ENCODE data around the gene PTH1R. TPM values are rescaled to one million over a fixed set of nuclear protein-coding genes. Genes with fewer than 3 reads are reported as not detected.

Gene PTH1R
- polyA plus RNA-seq, 3 donors = not detected

DNA sequence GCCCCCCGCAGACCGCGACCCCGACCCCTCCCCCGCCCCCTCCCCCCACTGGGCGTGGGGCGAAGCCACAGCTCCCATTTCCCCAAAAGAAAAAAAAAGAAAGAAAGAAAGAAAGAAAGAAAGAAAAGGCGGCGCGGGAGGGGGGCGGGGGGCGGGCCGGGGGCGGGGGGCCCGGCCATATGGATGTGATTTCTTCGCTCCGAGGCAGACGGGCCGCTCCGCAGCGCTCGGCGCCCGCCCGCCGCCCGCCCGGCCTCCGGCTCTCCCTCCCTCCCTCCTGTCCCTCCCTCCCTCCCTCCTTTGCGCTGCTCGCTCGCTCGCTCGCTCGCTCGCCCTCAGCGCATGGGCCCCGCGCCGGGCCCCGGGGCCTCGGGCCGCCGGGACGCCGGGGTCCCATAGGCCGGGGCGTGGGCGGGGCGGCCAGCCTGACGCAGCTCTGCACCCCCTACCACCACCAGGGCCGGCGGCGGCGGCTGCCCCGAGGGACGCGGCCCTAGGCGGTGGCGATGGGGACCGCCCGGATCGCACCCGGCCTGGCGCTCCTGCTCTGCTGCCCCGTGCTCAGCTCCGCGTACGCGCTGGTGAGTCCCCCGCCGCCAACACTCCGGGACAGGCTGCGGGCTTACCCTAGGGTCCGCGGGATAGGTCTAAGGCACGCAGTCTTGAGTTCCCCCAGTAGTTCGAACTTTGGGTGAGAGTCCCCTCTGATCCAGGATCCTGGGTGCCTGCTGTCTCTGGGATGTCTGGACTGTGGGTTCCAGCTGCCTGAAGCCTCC lies 5.7 kb downstream of the PTH1R start:
- Mint-ChIP-seq H3K27me3 (ENCODE audit: low read depth in 3 of 3) (peaks cover 59 to 81% (median 60%) of the 10 kb centered on the region in 3 donors), H3K4me1 (peaks cover 12% of the 10 kb centered on the region), H3K27ac (no peak overlapping the region), H3K4me3 (peak overlapping the region; percentile 81 to 93), H3K36me3 (peaks cover 0 to 13% of the 10 kb centered on the region in 2 donors), H3K9me3 (peaks cover 0 to 14% (median 6%) of the 10 kb centered on the region in 7 donors)
- peak overlapping the region; percentile 85 for H3K4me2 ChIP-seq (replicated peaks; ENCODE audit: extremely low read depth, low read length, poor library complexity, severe bottlenecking)
- peaks cover 0 to 8% of the 10 kb centered on the region in 2 donors for H3K9me3 ChIP-seq (replicated peaks in 1 of 2; ENCODE audit: control insufficient read depth in 1 of 2, insufficient read depth in 1 of 2, low read length in 2 of 2)
- intact Hi-C loops (cut with micrococcal nuclease) = no loop called here
- peak overlapping the region; percentile 63 for H2AFZ ChIP-seq (ENCODE audit: insufficient read depth, low read depth, low read length, poor library complexity, severe bottlenecking)
- H3K4me3 ChIP-seq (replicated peaks in 1 of 3; ENCODE audit: low read depth in 2 of 3, low read length in 3 of 3) = peak overlapping the region in 2 of 3 experiments; percentile 29 to 75
- no peaks in the 10 kb centered on the region for H3K36me3 ChIP-seq (replicated peaks in 1 of 2; ENCODE audit: control insufficient read depth in 1 of 2, insufficient read depth in 2 of 2, low read length in 2 of 2)
- TF ChIP-seq, protein P1, sequence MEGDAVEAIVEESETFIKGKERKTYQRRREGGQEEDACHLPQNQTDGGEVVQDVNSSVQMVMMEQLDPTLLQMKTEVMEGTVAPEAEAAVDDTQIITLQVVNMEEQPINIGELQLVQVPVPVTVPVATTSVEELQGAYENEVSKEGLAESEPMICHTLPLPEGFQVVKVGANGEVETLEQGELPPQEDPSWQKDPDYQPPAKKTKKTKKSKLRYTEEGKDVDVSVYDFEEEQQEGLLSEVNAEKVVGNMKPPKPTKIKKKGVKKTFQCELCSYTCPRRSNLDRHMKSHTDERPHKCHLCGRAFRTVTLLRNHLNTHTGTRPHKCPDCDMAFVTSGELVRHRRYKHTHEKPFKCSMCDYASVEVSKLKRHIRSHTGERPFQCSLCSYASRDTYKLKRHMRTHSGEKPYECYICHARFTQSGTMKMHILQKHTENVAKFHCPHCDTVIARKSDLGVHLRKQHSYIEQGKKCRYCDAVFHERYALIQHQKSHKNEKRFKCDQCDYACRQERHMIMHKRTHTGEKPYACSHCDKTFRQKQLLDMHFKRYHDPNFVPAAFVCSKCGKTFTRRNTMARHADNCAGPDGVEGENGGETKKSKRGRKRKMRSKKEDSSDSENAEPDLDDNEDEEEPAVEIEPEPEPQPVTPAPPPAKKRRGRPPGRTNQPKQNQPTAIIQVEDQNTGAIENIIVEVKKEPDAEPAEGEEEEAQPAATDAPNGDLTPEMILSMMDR (IDR thresholded peaks at IDR 0.05) = no peak
- peaks cover 28 to 64% of the 10 kb centered on the region in 2 donors for H3K27me3 ChIP-seq (ENCODE audit: control insufficient read depth in 2 of 2, insufficient read depth in 2 of 2, low read length in 2 of 2)
- no peak for DNase-seq
- H4K20me1 ChIP-seq (ENCODE audit: insufficient read depth, low read length) = no peaks in the 10 kb centered on the region
- H3K27ac ChIP-seq (ENCODE audit: low read depth in 1 of 2, low read length in 2 of 2) = no peak overlapping the region
- WGBS (ENCODE audit: insufficient coverage) = 9% methylated on average over 43 of the region's 78 CpGs
- no peaks in the 10 kb centered on the region for H3K79me2 ChIP-seq (ENCODE audit: insufficient read depth, low read length)
- no peak overlapping the region for H3K9ac ChIP-seq (ENCODE audit: insufficient read depth, low read length, poor library complexity, severe bottlenecking)
- peaks cover 12 to 19% of the 10 kb centered on the region in 2 donors for H3K4me1 ChIP-seq (ENCODE audit: control insufficient read depth in 1 of 2, insufficient read depth in 2 of 2, low read length in 2 of 2)

DNA sequence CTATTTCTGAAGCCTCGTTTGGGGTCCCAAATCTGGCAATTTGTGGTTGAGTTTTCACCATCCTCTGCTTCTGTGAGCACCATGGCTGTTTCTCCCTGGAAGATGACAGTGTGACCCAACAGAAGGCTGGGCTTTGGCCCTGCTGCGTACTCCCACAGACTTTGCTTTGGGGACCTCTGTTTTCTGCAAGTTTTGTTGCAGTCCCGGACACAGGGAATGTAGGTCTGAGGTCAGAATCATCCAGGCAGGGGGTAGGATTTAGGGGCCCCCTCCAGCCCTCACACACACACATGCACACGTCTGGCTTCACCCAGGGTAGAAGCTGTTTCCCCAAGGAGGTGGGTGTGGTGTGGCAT lies 6.3 kb downstream of the PTH1R start:
- peak overlapping the region in 1 of 3 experiments; percentile 46 for H3K4me3 ChIP-seq (replicated peaks in 1 of 3; ENCODE audit: low read depth in 2 of 3, low read length in 3 of 3)
- intact Hi-C loops (cut with micrococcal nuclease) = no loop called here
- H3K79me2 ChIP-seq (ENCODE audit: insufficient read depth, low read length) = no peaks in the 10 kb centered on the region
- no peak overlapping the region for H3K27ac ChIP-seq (ENCODE audit: low read depth in 1 of 2, low read length in 2 of 2)
- peaks cover 0 to 13% of the 10 kb centered on the region in 2 donors for H3K36me3 Mint-ChIP-seq
- H3K9ac ChIP-seq (ENCODE audit: insufficient read depth, low read length, poor library complexity, severe bottlenecking) = no peak overlapping the region
- DNase-seq = no peak
- H3K4me2 ChIP-seq (replicated peaks; ENCODE audit: extremely low read depth, low read length, poor library complexity, severe bottlenecking) = peak overlapping the region; percentile 57
- H4K20me1 ChIP-seq (ENCODE audit: insufficient read depth, low read length) = no peaks in the 10 kb centered on the region
- H3K4me1 Mint-ChIP-seq = peaks cover 12% of the 10 kb centered on the region
- peak overlapping the region; percentile 37 to 82 for H3K4me3 Mint-ChIP-seq
- peaks cover 12 to 19% of the 10 kb centered on the region in 2 donors for H3K4me1 ChIP-seq (ENCODE audit: control insufficient read depth in 1 of 2, insufficient read depth in 2 of 2, low read length in 2 of 2)
- no peaks in the 10 kb centered on the region for H3K36me3 ChIP-seq (replicated peaks in 1 of 2; ENCODE audit: control insufficient read depth in 1 of 2, insufficient read depth in 2 of 2, low read length in 2 of 2)
- peaks cover 59 to 83% (median 60%) of the 10 kb centered on the region in 3 donors for H3K27me3 Mint-ChIP-seq (ENCODE audit: low read depth in 3 of 3)
- H3K9me3 ChIP-seq (replicated peaks in 1 of 2; ENCODE audit: control insufficient read depth in 1 of 2, insufficient read depth in 1 of 2, low read length in 2 of 2) = peaks cover 0 to 8% of the 10 kb centered on the region in 2 donors
- H3K27ac Mint-ChIP-seq = no peak overlapping the region
- peaks cover 0 to 14% (median 6%) of the 10 kb centered on the region in 7 donors for H3K9me3 Mint-ChIP-seq
- H2AFZ ChIP-seq (ENCODE audit: insufficient read depth, low read depth, low read length, poor library complexity, severe bottlenecking) = no peak overlapping the region
- H3K27me3 ChIP-seq (ENCODE audit: control insufficient read depth in 2 of 2, insufficient read depth in 2 of 2, low read length in 2 of 2) = peaks cover 28 to 64% of the 10 kb centered on the region in 2 donors
- WGBS (ENCODE audit: insufficient coverage) = 65% methylated on average over 2 of the region's 4 CpGs
- TF ChIP-seq, protein P1 (IDR thresholded peaks at IDR 0.05) = no peak
